Tibial nerve (tissue), 4 donors: ENCODE data around the gene GUK1. TPM values are rescaled to one million over a fixed set of nuclear protein-coding genes. Genes with fewer than 3 reads are reported as not detected.

Experiments
- DNase-seq, 2 donors: peaks; one replicate each; pipeline ENCODE4 v3.0.0-alpha.2; 2019; ENCODE audit warnings: low spot score in 2 of 2
- H3K27ac ChIP-seq, 4 donors: fragments of 200-600 bp; sonication (generic) in 3 of 4; one replicate each; pipeline ENCODE4 v1.5.1; 2017 to 2019; ENCODE audit warnings: mild to moderate bottlenecking in 1 of 4
- H3K27me3 ChIP-seq, 2 donors: fragments of 200-600 bp; sonication (generic) in 1 of 2; one replicate each; pipeline versions ENCODE4 v1.5.1 to v1.6.0; 2017 to 2019
- H3K36me3 ChIP-seq, 3 donors: fragments of 200-600 bp; sonication (generic); one replicate each; pipeline ENCODE4 v1.5.1; 2018 to 2019
- H3K4me1 ChIP-seq, 4 donors: fragments of 200-600 bp; sonication (generic) in 3 of 4; one replicate each; pipeline ENCODE4 v1.5.1; 2017 to 2019
- H3K4me3 ChIP-seq, 4 donors: fragments of 200-600 bp; sonication (generic) in 3 of 4; one replicate each; pipeline ENCODE4 v1.5.1; 2017 to 2019; ENCODE audit warnings: mild to moderate bottlenecking in 1 of 4, moderate library complexity in 1 of 4
- H3K9me3 ChIP-seq, 4 donors: fragments of 200-600 bp; sonication (generic) in 3 of 4; one replicate each; pipeline ENCODE4 v1.5.1; 2017 to 2019
- EP300 ChIP-seq, 2 donors: sonication (generic); formaldehyde crosslinking; IDR thresholded peaks; one replicate each; pipeline ENCODE4 v1.6.1; 2017; ENCODE audit warnings: antibody characterized with exemption in 2 of 2, mild to moderate bottlenecking in 1 of 2
- POLR2A ChIP-seq, 2 donors: fragments of 450-650 bp; IDR thresholded peaks; one replicate each; pipeline ENCODE4 v1.6.1; 2017; ENCODE audit warnings: antibody characterized with exemption in 2 of 2, mild to moderate bottlenecking in 2 of 2, moderate library complexity in 2 of 2
- WGBS, 2 donors: methylation state at CpG; one replicate each; pipeline ENCODE4 v1.1.5; 2018; 5-methylcytosine and 5-hydroxymethylcytosine counted together
- total RNA-seq, 4 donors: library from RNA; depleted of rRNA; stranded (reverse); fragments of >200 nt; gene quantifications; one replicate each; pipeline ENCODE4 v1.1.0, GENCODE V29; 2016
- TF ChIP-seq, protein P1 (sequence below), 5 experiments: fragments of 200-600 bp in 3 of 5; fragments of 450-650 bp in 2 of 5; sonication (generic) in 3 of 5; IDR thresholded peaks; one replicate each; pipeline ENCODE4 v1.5.1; 2016 to 2019; ENCODE audit warnings: antibody characterized with exemption in 5 of 5, mild to moderate bottlenecking in 3 of 5, moderate library complexity in 2 of 5

The GUK1 gene
- total RNA-seq, 4 donors from 2014 or later = 501 to 540 (median 510) TPM

DNA sequence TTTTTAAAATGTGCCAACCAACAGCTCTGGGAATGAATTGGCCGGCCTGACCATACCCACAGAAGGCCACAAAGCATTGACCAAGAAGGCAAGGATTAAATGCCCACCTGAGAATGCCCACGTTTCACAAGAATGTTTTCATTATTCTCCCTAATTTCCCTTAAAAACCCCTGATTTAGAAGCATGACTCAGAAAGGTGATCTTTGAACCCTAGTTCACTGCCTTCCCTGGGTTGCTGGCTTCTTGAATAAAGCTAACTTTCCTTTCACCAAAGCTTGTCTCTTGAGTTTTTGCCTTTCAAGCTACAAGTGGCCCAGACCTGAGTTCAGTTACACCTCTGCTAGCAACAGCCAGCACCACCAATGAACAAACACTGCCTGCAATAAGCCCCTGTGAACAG, 16.6 kb upstream of the GUK1 start:
- Histone ChIP-seq H3K27ac (no peak overlapping the region), H3K36me3 (no peaks in the 10 kb centered on the region), H3K9me3 (no peaks in the 10 kb centered on the region), H3K27me3 (peaks cover 0 to 4% of the 10 kb centered on the region in 2 donors), H3K4me1 (no peaks in the 10 kb centered on the region), H3K4me3 (no peak overlapping the region)
- TF ChIP-seq EP300 (IDR thresholded peaks at IDR 0.05) = no peak
- TF ChIP-seq, protein P1, sequence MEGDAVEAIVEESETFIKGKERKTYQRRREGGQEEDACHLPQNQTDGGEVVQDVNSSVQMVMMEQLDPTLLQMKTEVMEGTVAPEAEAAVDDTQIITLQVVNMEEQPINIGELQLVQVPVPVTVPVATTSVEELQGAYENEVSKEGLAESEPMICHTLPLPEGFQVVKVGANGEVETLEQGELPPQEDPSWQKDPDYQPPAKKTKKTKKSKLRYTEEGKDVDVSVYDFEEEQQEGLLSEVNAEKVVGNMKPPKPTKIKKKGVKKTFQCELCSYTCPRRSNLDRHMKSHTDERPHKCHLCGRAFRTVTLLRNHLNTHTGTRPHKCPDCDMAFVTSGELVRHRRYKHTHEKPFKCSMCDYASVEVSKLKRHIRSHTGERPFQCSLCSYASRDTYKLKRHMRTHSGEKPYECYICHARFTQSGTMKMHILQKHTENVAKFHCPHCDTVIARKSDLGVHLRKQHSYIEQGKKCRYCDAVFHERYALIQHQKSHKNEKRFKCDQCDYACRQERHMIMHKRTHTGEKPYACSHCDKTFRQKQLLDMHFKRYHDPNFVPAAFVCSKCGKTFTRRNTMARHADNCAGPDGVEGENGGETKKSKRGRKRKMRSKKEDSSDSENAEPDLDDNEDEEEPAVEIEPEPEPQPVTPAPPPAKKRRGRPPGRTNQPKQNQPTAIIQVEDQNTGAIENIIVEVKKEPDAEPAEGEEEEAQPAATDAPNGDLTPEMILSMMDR (IDR thresholded peaks at IDR 0.05) = no peak
- TF ChIP-seq POLR2A (IDR thresholded peaks at IDR 0.05) = no peak
- 62 to 72% methylated on average over 2 of the region's 2 CpGs for WGBS, 2 donors
- DNase-seq = no peak

- no peak overlapping the region for H3K4me3 ChIP-seq
- peaks cover 0 to 4% of the 10 kb centered on the region in 2 donors for H3K27me3 ChIP-seq
- WGBS, 2 donors = 46 to 48% methylated on average over 5 of the region's 5 CpGs
- DNase-seq = no peak
- TF ChIP-seq EP300 (IDR thresholded peaks at IDR 0.05) = no peak
- TF ChIP-seq, protein P1 (IDR thresholded peaks at IDR 0.05) = no peak
- no peak for TF ChIP-seq POLR2A (IDR thresholded peaks at IDR 0.05)
- no peaks in the 10 kb centered on the region for H3K4me1 ChIP-seq
- no peaks in the 10 kb centered on the region for H3K9me3 ChIP-seq
- no peaks in the 10 kb centered on the region for H3K36me3 ChIP-seq
- H3K27ac ChIP-seq = no peak overlapping the region
Observed at GRCh38 chr1:228125185-228125584, 14.9 kb upstream of the GUK1 start.

DNA sequence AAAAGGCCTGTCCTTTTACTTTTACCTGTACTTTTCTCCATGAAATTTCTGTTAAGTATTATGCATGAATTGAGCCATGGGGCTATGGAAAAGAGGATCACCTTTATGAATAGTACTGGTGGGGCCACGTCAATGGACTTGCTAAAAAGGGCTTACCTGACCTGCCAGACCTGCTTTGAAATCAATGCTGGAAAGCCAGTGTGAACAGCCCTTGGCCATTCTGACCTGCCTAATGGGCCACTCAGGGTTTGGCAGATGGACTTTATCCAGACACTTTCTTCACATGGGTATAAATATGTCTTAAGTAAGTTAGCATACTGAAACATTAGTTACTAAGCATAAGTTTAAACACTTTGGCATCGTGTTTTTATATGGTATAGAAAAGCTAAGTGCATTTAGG, 8.3 kb upstream of the GUK1 start:
- no peaks in the 10 kb centered on the region for H3K36me3 ChIP-seq
- 88 to 93% methylated on average over 2 of the region's 2 CpGs for WGBS, 2 donors
- H3K9me3 ChIP-seq = no peaks in the 10 kb centered on the region
- no peaks in the 10 kb centered on the region for H3K27me3 ChIP-seq
- no peak for DNase-seq
- TF ChIP-seq POLR2A (IDR thresholded peaks at IDR 0.05) (no peak), EP300 (IDR thresholded peaks at IDR 0.05) (no peak)
- TF ChIP-seq, protein P1 (IDR thresholded peaks at IDR 0.05) = no peak
- no peak overlapping the region for H3K27ac ChIP-seq
- H3K4me3 ChIP-seq = no peak overlapping the region
- peaks cover 0 to 9% (median 2%) of the 10 kb centered on the region in 4 donors for H3K4me1 ChIP-seq

GRCh38 chr1:228134591-228134990, 5.5 kb upstream of the GUK1 start:
- Histone ChIP-seq H3K4me1 (peaks cover 0 to 12% (median 2%) of the 10 kb centered on the region in 4 donors), H3K36me3 (no peaks in the 10 kb centered on the region), H3K4me3 (no peak overlapping the region), H3K9me3 (no peaks in the 10 kb centered on the region), H3K27ac (no peak overlapping the region), H3K27me3 (no peaks in the 10 kb centered on the region)
- TF ChIP-seq POLR2A (IDR thresholded peaks at IDR 0.05) (no peak), EP300 (IDR thresholded peaks at IDR 0.05) (no peak)
- TF ChIP-seq, protein P1 (IDR thresholded peaks at IDR 0.05) = no peak
- WGBS, 2 donors = 79 to 86% methylated on average over 12 of the region's 12 CpGs
- DNase-seq = peak in 1 of 2 donors; percentile 12

DNA sequence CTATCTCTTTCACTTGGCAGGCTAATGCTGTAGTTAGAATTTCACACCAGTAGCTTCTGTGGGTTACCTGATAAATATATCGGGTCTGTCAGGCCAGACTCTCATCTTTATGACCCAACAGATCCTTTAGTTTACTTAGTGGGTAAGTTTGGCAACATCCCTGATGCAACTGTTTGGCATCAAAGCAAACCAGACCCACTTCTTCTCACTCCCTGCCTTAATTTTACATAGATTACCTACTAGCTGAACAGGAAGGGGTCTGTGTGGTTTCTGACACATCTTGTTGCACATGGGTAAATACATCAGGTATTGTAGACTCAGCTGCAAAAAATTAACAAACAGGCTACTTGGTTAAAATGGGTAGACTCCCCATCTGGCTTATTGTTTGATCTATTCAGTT, 3.2 kb upstream of the GUK1 start:
- TF ChIP-seq EP300 (IDR thresholded peaks at IDR 0.05) = no peak
- TF ChIP-seq, protein P1 (IDR thresholded peaks at IDR 0.05) = no peak
- no peak for TF ChIP-seq POLR2A (IDR thresholded peaks at IDR 0.05)
- no peaks in the 10 kb centered on the region for H3K36me3 ChIP-seq
- H3K27me3 ChIP-seq = no peaks in the 10 kb centered on the region
- H3K27ac ChIP-seq = no peak overlapping the region
- H3K4me1 ChIP-seq = peaks cover 0 to 14% (median 10%) of the 10 kb centered on the region in 4 donors
- H3K4me3 ChIP-seq = no peak overlapping the region
- no peak for DNase-seq
- 61 to 78% methylated on average over 1 of the region's 1 CpG for WGBS, 2 donors
- H3K9me3 ChIP-seq = no peaks in the 10 kb centered on the region
